Activated CD4-positive, alpha-beta T cell treated with anti-CD3 and anti-CD28 coated beads for 36 hours (primary cell): Measurements from ENCODE around the gene ESRRB. TPM values are rescaled to one million over a fixed set of nuclear protein-coding genes. Genes with fewer than 3 reads are reported as not detected.

Experiments used
- ATAC-seq: fragments of 200-7000 bp; cut with Tn5 transposase; one replicate; pipeline ENCODE4 v1.10.0; 2021; ENCODE audit warnings: mild to moderate bottlenecking, moderate library complexity
- CTCF ChIA-PET: fragments of 350-600 bp; sonication (Branson Sonifier 250); formaldehyde crosslinking; loops from one replicate; lab custom pipeline; 2021; ENCODE audit warnings: antibody characterized with exemption; lab: Charles Lee
- POLR2A ChIA-PET: fragments of 350-600 bp; sonication (Branson Sonifier 250); formaldehyde crosslinking; loops from one replicate; lab custom pipeline; 2021; ENCODE audit warnings: antibody characterized with exemption, inconsistent platforms; lab: Charles Lee
- DNase-seq: peaks from one replicate; pipeline ENCODE4 v3.0.0-alpha.2; 2020
- H3K27ac Mint-ChIP-seq: one replicate; pipeline ENCODE4 v1.8.0; 2021; ENCODE audit warnings: mixed read lengths
- H3K27me3 Mint-ChIP-seq: one replicate; pipeline ENCODE4 v1.8.0; 2021; ENCODE audit warnings: mixed read lengths
- H3K36me3 Mint-ChIP-seq: one replicate; pipeline ENCODE4 v1.8.0; 2021; ENCODE audit warnings: low read depth, mixed read lengths
- H3K4me1 Mint-ChIP-seq: one replicate; pipeline ENCODE4 v1.8.0; 2021; ENCODE audit warnings: mixed read lengths
- H3K4me3 Mint-ChIP-seq: one replicate; pipeline ENCODE4 v1.8.0; 2021; ENCODE audit warnings: mild to moderate bottlenecking, moderate library complexity, mixed read lengths
- H3K9me3 Mint-ChIP-seq: one replicate; pipeline ENCODE4 v1.8.0; 2021; ENCODE audit warnings: low read depth, mixed read lengths
- intact Hi-C, 2 experiments: fragments of 100-400 bp; cut with DNase I in 1 of 2; cut with micrococcal nuclease in 1 of 2; formaldehyde crosslinking; loops; one replicate each; pipeline versions ENCODE4 v1.14.2 to v1.15.1; 2022 to 2024; cut with DNase I, micrococcal nuclease
- total RNA-seq, 2 experiments: library from RNA; stranded (reverse); gene quantifications; one replicate each; pipeline ENCODE4 v1.2.3, GENCODE V29; 2021

ESRRB gene
- total RNA-seq, 2 experiments from 2014 or later: 0.11 to 0.14 TPM

- DNase-seq (no peak), ATAC-seq (no peak)
- no peak overlapping the region for H3K27ac Mint-ChIP-seq
- CTCF ChIA-PET: no interaction called here
- POLR2A ChIA-PET: no interaction called here
- no peaks in the 10 kb centered on the region for H3K9me3 Mint-ChIP-seq
- intact Hi-C loops: no loop called here
- no peaks in the 10 kb centered on the region for H3K4me1 Mint-ChIP-seq
- H3K36me3 Mint-ChIP-seq: no peaks in the 10 kb centered on the region
- H3K4me3 Mint-ChIP-seq: no peak overlapping the region
- peaks cover 5% of the 10 kb centered on the region for H3K27me3 Mint-ChIP-seq
These were observed 54.6 kb downstream of the ESRRB start for GRCh38 chr14:76430475-76430980.

- Mint-ChIP-seq H3K27ac (no peak overlapping the region), H3K4me1 (no peaks in the 10 kb centered on the region), H3K36me3 (no peaks in the 10 kb centered on the region), H3K27me3 (peaks cover 5% of the 10 kb centered on the region), H3K4me3 (no peak overlapping the region), H3K9me3 (no peaks in the 10 kb centered on the region)
- no peak for ATAC-seq
- ChIA-PET CTCF (no interaction called here), POLR2A (no interaction called here)
- intact Hi-C loops: no loop called here
- DNase-seq: no peak
These were observed 55.6 kb downstream of the ESRRB start for GRCh38 chr14:76431538-76431937.

- POLR2A ChIA-PET: no interaction called here
- CTCF ChIA-PET: no interaction called here
- H3K27ac Mint-ChIP-seq: no peak overlapping the region
- ATAC-seq: no peak
- H3K27me3 Mint-ChIP-seq: peaks cover 2% of the 10 kb centered on the region
- no peak for DNase-seq
- no peaks in the 10 kb centered on the region for H3K9me3 Mint-ChIP-seq
- H3K36me3 Mint-ChIP-seq: no peaks in the 10 kb centered on the region
- H3K4me3 Mint-ChIP-seq: no peak overlapping the region
- H3K4me1 Mint-ChIP-seq: no peaks in the 10 kb centered on the region
- intact Hi-C loops: no loop called here
These were observed 57.2 kb downstream of the ESRRB start for GRCh38 chr14:76432827-76433752.

GRCh38 chr14:76434220-76434619 is 58.3 kb downstream of the ESRRB start:
- ChIA-PET POLR2A (no interaction called here), CTCF (interaction anchor here (0.6 kb wide), 1 partner anchor 8 kb away, joined by 3 read pairs; no protein-coding TSS in a partner anchor)
- H3K9me3 Mint-ChIP-seq: no peaks in the 10 kb centered on the region
- no peak overlapping the region for H3K4me3 Mint-ChIP-seq
- H3K27me3 Mint-ChIP-seq: peaks cover 2% of the 10 kb centered on the region
- no peaks in the 10 kb centered on the region for H3K36me3 Mint-ChIP-seq
- intact Hi-C loops: no loop called here
- no peaks in the 10 kb centered on the region for H3K4me1 Mint-ChIP-seq
- ATAC-seq: no peak
- DNase-seq: no peak
- H3K27ac Mint-ChIP-seq: no peak overlapping the region

- Mint-ChIP-seq H3K27ac (no peak overlapping the region), H3K36me3 (no peaks in the 10 kb centered on the region), H3K4me3 (no peak overlapping the region), H3K9me3 (no peaks in the 10 kb centered on the region), H3K4me1 (no peaks in the 10 kb centered on the region), H3K27me3 (peaks cover 2% of the 10 kb centered on the region)
- intact Hi-C loops: no loop called here
- ChIA-PET POLR2A (no interaction called here), CTCF (no interaction called here)
- no peak for DNase-seq
- ATAC-seq: no peak
These were observed 63.4 kb downstream of the ESRRB start for GRCh38 chr14:76439237-76439775.

GRCh38 chr14:76446486-76446885 is 70.5 kb downstream of the ESRRB start:
- H3K4me3 Mint-ChIP-seq: no peak overlapping the region
- POLR2A ChIA-PET: no interaction called here

GRCh38 chr14:76446921-76447320 is 71.0 kb downstream of the ESRRB start:
- no peaks in the 10 kb centered on the region for H3K4me1 Mint-ChIP-seq
- DNase-seq (no peak), ATAC-seq (no peak)
- no peak overlapping the region for H3K4me3 Mint-ChIP-seq
- CTCF ChIA-PET: interaction anchor here (1.6 kb wide), 1 partner anchor 9 kb away, joined by 10 read pairs; no protein-coding TSS in a partner anchor
- H3K27ac Mint-ChIP-seq: no peak overlapping the region
- intact Hi-C loops: no loop called here
- H3K9me3 Mint-ChIP-seq: no peaks in the 10 kb centered on the region
- POLR2A ChIA-PET: no interaction called here
- H3K27me3 Mint-ChIP-seq: peaks cover 9% of the 10 kb centered on the region
- no peaks in the 10 kb centered on the region for H3K36me3 Mint-ChIP-seq

More at GRCh38 chr14:76446486-76446885, 70.5 kb downstream of the ESRRB start:
- Mint-ChIP-seq H3K9me3 (no peaks in the 10 kb centered on the region), H3K36me3 (no peaks in the 10 kb centered on the region), H3K4me1 (no peaks in the 10 kb centered on the region), H3K27me3 (peaks cover 9% of the 10 kb centered on the region), H3K27ac (no peak overlapping the region)
- CTCF ChIA-PET: interaction anchor here (1.6 kb wide), 1 partner anchor 10 kb away, joined by 10 read pairs; no protein-coding TSS in a partner anchor
- DNase-seq: no peak
- intact Hi-C loops: no loop called here
- no peak for ATAC-seq

- ChIA-PET POLR2A (interaction anchor here (0.7 kb wide), 1 partner anchor 9 kb away, joined by 3 read pairs; no protein-coding TSS in a partner anchor), CTCF (interaction anchor here (0.6 kb wide), 2 partner anchors 195 to 444 kb away, joined by 3 read pairs; no protein-coding TSS in a partner anchor)
- no peak overlapping the region for H3K27ac Mint-ChIP-seq
- intact Hi-C loops: no loop called here
- no peak overlapping the region for H3K4me3 Mint-ChIP-seq
- H3K27me3 Mint-ChIP-seq: peaks cover 13% of the 10 kb centered on the region
- no peaks in the 10 kb centered on the region for H3K36me3 Mint-ChIP-seq
- ATAC-seq: no peak
- H3K9me3 Mint-ChIP-seq: no peaks in the 10 kb centered on the region
- H3K4me1 Mint-ChIP-seq: no peaks in the 10 kb centered on the region
- no peak for DNase-seq
These were observed 74.5 kb downstream of the ESRRB start for GRCh38 chr14:76450476-76450875.

- ATAC-seq (peak; percentile 36), DNase-seq (peak; percentile 65)
- ChIA-PET POLR2A (no interaction called here), CTCF (interaction anchor here (0.6 to 2.0 kb wide), 7 partner anchors 10 to 366 kb away, joined by 3 to 10 read pairs (median 3); no protein-coding TSS in a partner anchor)
- no peak overlapping the region for H3K4me3 Mint-ChIP-seq
- no peaks in the 10 kb centered on the region for H3K9me3 Mint-ChIP-seq
- no peaks in the 10 kb centered on the region for H3K4me1 Mint-ChIP-seq
- H3K36me3 Mint-ChIP-seq: no peaks in the 10 kb centered on the region
- intact Hi-C loops: loop anchor here (1.0 to 2.0 kb wide), 2 partner anchors 91 to 191 kb away; no protein-coding TSS in a partner anchor
- H3K27me3 Mint-ChIP-seq: peaks cover 12% of the 10 kb centered on the region
- H3K27ac Mint-ChIP-seq: no peak overlapping the region
These were observed 80.3 kb downstream of the ESRRB start for GRCh38 chr14:76456200-76456599.

- CTCF ChIA-PET: interaction anchor here (0.7 to 2.0 kb wide), 5 partner anchors 11 to 367 kb away, joined by 3 to 10 read pairs (median 3); no protein-coding TSS in a partner anchor
- H3K27ac Mint-ChIP-seq: no peak overlapping the region
- no peaks in the 10 kb centered on the region for H3K9me3 Mint-ChIP-seq
- no peak for DNase-seq
- POLR2A ChIA-PET: no interaction called here
- H3K4me3 Mint-ChIP-seq: no peak overlapping the region
- no peaks in the 10 kb centered on the region for H3K36me3 Mint-ChIP-seq
- ATAC-seq: no peak
- H3K4me1 Mint-ChIP-seq: no peaks in the 10 kb centered on the region
- peaks cover 10% of the 10 kb centered on the region for H3K27me3 Mint-ChIP-seq
- intact Hi-C loops: loop anchor here (1.0 to 2.0 kb wide), 2 partner anchors 90 to 190 kb away; no protein-coding TSS in a partner anchor
These were observed 81.1 kb downstream of the ESRRB start for GRCh38 chr14:76456891-76457586.

- ATAC-seq (no peak), DNase-seq (no peak)
- CTCF ChIA-PET: interaction anchor here (0.6 kb wide), 1 partner anchor 53 kb away, joined by 3 read pairs; no protein-coding TSS in a partner anchor
- POLR2A ChIA-PET: no interaction called here
- Mint-ChIP-seq H3K27me3 (peaks cover 7% of the 10 kb centered on the region), H3K36me3 (no peaks in the 10 kb centered on the region), H3K4me3 (no peak overlapping the region), H3K4me1 (no peaks in the 10 kb centered on the region), H3K9me3 (no peaks in the 10 kb centered on the region), H3K27ac (no peak overlapping the region)
- intact Hi-C loops: loop anchor here in 1 of 2 experiments (2.0 kb wide), 1 partner anchor 89 kb away; no protein-coding TSS in a partner anchor
These were observed 81.9 kb downstream of the ESRRB start for GRCh38 chr14:76457841-76458240.
